GM12872 (cell line): Measurements from ENCODE around the gene TEX52.

Experiments
- TF ChIP-seq, protein P1 (sequence below): IDR thresholded peaks from 3 replicates; pipeline ENCODE4 v1.5.1; 2011; ENCODE audit warnings: low read depth, mild to moderate bottlenecking, low read length, moderate library complexity; ENCODE audit not compliant: insufficient read depth

TEX52 gene

DNA sequence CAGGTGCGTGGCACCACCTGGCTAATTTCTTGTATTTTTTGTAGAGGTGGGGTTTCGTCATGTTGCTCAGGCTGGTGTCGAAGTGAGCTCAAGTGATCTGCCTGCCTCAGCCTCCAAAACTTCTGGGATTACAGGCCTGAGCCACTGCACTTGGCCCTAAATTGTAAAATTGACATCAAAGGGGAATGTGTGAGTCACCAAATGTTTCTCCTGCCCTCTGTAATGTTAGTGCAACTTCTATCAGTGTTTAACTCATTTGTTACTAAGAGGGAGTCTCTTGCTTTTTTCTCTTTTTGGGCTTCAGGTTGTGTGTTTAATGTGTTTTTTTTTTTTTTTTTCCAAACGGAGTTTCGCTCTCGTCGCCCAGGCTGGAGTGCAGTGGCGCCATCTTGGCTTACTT is 36.2 kb upstream of the TEX52 start:
- TF ChIP-seq, protein P1, sequence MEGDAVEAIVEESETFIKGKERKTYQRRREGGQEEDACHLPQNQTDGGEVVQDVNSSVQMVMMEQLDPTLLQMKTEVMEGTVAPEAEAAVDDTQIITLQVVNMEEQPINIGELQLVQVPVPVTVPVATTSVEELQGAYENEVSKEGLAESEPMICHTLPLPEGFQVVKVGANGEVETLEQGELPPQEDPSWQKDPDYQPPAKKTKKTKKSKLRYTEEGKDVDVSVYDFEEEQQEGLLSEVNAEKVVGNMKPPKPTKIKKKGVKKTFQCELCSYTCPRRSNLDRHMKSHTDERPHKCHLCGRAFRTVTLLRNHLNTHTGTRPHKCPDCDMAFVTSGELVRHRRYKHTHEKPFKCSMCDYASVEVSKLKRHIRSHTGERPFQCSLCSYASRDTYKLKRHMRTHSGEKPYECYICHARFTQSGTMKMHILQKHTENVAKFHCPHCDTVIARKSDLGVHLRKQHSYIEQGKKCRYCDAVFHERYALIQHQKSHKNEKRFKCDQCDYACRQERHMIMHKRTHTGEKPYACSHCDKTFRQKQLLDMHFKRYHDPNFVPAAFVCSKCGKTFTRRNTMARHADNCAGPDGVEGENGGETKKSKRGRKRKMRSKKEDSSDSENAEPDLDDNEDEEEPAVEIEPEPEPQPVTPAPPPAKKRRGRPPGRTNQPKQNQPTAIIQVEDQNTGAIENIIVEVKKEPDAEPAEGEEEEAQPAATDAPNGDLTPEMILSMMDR = no peak

DNA sequence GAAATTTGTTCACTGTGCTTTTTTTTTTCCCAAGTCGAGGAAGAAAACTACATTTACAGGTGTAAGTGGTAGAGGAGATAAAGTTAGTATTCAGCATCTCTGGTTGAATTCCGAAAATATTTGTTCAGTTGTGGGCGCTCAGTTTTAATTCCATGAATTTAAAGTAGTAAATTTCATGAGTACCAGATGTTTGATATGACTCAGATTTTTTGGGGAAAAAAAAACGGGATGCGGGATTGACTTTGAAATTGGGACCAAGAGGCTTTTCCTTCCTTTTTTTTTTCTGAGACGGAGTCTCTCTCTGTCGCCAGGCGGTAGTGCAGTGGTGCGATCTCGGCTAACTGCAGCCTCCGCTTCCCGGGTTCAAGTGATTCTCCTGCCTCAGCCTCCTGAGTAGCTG is 35.4 kb upstream of the TEX52 start:
- TF ChIP-seq, protein P1 = no peak

DNA sequence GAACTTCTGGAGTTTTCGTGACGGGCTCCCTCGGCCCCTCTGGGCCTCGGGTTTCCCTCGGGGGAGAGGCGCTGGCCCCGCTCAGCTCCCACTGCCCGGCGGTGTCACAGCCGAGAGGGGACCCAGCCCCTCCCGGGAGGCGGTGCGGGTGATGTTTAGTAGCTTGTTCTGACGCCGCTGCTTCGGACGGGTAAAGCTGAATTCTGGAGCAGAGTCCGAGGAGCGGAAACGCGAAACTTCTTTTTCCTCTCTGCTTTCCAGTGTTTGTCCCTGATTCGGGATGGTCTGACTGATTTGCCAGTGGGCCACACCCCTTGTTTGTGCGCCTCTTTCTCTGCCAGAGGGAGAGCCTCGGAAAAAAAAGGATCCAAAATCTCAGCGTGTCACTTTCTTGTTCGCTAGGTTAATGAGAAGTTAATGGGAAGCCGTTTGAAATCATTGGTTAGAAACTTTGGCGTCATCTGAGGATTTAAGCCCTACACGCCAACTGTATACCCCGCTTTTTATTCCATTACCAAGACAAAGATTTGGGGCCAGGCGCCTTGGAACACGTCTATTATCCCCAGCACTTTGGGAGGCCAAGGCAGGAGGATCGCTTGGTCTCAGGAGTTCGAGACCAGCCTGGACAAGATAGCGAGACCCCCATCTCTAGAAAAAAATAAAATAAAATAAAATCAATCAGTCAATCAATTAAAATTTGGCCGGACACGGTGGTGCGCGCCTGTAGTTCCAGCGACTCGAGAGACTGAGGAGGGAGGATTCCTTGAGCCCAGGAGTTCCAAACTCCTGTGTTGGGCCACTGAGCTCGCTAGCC is 34.6 kb upstream of the TEX52 start:
- TF ChIP-seq, protein P1 = no peak

DNA sequence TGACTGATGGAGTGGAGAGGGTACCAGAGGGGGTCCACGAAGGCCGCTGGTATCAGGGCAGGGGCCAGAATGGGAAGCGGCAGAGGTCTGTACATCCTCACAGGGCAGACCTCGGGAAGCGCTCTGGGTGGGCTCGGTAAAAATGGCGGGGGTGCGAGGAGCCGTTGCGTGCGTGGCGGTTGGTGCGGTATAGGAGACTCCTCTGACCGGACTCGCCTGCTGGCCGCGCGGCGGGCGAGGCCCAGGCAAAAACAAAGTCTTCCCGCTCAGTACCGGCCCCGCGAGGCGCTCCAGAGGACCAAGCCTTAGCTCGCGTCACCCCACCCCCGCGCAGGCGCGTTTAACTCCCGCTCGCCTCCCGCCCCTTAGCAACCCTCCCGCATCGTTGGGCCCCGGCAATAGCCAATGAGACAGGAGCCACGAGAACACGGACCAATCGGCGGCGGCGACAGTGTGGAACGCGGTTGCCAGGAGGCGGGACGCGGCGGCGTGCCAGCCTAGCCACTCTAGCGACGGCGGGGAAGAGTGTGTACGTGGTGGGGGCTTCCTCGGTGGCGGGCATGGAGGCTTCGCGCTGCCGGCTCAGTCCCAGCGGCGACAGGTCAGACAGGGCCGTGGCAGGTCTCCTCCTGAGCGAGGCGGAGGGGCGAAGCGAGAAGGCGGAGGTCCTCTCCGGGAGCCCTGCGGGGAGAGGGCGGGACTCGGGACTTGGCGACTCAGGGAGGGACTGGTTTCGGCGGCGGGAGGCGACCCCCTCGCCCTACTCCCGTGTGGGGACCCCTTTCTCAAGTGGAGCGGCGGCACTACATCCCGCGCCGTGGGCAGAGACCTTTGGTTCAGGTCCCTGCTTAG is 33.8 kb upstream of the TEX52 start, which contains the start of gene TULP3:
Gene TULP3 (plus strand): TSS at position 504 of the 852 bp plus-strand sequence. CDS start 57 bp downstream, at position 561.
- TF ChIP-seq, protein P1 = 0 out of 3 replicates have a peak, but pooled peaks have one; percentile 2

DNA sequence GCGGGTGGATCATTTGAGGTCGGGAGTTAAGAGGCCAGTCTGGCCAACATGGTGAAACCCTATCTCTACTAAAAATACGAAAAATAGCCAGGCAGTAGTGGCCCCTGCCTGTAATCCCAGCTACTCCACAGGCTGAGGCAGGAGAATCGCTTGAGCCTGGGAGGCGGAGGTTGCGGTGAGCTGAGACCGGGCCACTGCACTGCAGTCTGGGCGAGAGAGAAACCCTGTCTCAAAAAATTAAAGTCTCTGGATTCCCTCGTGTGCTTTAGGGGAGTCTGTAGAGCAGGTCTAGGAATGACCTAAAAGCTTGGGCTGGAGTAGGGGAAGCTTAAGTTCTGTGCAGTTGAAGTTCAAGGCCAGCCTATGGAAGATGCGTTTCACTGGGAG is 33.2 kb upstream of the TEX52 start:
- TF ChIP-seq, protein P1 = no peak

DNA sequence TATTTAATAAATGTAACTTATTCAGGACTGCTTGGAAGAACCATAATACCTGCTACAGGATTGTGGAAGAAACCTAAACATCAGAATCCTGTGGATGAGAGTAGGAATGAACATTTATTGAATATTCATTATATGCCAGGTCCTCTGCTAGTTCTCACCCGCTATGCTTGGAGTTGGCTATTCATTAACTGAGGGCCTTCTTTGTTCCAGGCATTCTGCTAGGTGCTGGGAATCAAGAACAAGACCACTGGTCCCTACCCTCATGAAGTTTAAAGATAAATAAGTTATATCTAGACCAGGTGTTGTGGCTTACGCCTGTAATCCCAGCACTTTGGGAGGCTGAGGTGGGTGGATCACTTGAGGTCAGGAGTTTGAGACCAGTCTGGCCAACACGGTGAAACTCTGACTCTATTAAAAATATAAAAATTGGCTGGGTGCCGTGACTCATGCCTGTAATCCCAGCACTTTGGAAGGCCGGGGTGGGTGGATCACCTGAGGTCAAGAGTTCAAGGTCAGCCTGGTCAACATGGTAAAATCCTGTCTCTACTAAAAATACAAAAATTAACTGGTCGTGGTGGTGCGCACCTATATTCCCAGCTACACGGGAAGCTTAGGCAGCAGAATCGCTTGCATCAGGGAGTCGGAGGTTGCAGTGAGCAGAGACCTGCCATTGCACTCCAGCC is 30.1 kb upstream of the TEX52 start:
- TF ChIP-seq, protein P1 = no peak

DNA sequence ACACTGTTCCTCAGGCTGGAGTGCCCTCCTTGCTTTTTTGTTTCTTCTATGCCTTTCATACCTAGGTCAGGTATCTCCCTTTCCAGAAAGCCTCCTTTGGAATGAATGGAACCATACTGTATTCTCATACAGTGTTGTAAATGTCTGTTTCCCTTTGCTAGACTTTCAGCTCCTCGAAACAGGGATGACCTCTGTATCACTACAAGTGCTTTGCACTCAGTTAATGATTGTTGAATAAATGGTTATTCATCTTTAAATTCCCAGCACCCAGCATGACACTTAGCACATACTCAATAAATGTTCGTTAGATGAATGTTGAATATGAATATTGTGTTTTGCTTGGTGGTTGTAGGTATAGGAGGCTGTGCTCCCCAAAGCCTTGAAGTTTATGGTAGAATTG is 28.0 kb upstream of the TEX52 start:
- TF ChIP-seq, protein P1 = no peak
